ENCODE measurements around the gene SCAF8. TPM values are rescaled to one million over a fixed set of nuclear protein-coding genes. Genes with fewer than 3 reads are reported as not detected.

The SCAF8 gene
- total and polyA plus RNA-seq, 9 of the 15 experiments (the other 6 are each of a cell fraction or from before 2014, with no cell fraction given) = 10.5 to 46.6 (median 23.2) TPM

- Histone ChIP-seq H2AFZ (ENCODE audit: low read depth, low read length) (no peak overlapping the region), H3K4me2 (ENCODE audit: insufficient read depth, low read length) (no peak overlapping the region), H4K20me1 (replicated peaks; ENCODE audit: control insufficient read depth, insufficient read depth, low read length) (no peaks in the 10 kb centered on the region), H3K27ac (ENCODE audit: extremely low read depth, low read depth, low read length) (no peak overlapping the region), H3K9ac (ENCODE audit: insufficient read depth in 1 of 2, low read depth in 2 of 2, low read length in 2 of 2) (no peak overlapping the region), H3K9me3 (replicated peaks; ENCODE audit: control insufficient read depth, insufficient read depth, low read depth, low read length) (no peaks in the 10 kb centered on the region), H3K4me3 (no peak overlapping the region), H3K27me3 (ENCODE audit: control insufficient read depth in 2 of 2, insufficient read depth in 2 of 2, low read length in 2 of 2) (no peaks in the 10 kb centered on the region), H3K4me1 (replicated peaks in 1 of 2; ENCODE audit: control insufficient read depth in 2 of 2, insufficient read depth in 2 of 2, low read length in 2 of 2) (no peaks in the 10 kb centered on the region), H3K79me2 (ENCODE audit: control insufficient read depth, insufficient read depth, low read length) (no peaks in the 10 kb centered on the region), H3K36me3 (ENCODE audit: control insufficient read depth, insufficient read depth, low read length) (0 out of 3 replicates have a peak, but pooled peaks cover 3% of the 10 kb centered on the region), H3K9me1 (ENCODE audit: control insufficient read depth, insufficient read depth, low read length) (no peaks in the 10 kb centered on the region)
- ATAC-seq (no peak), DNase-seq (ENCODE audit: extremely low read depth in 1 of 4, low spot score in 3 of 4) (no peak), FAIRE-seq (no peak)
- POLR2A ChIA-PET = interaction anchor here (0.7 kb wide), 1 partner anchor 10 kb away, joined by 3 read pairs; no protein-coding TSS in a partner anchor
- 100% methylated on average over 1 of the region's 1 CpG for WGBS (ENCODE audit: insufficient coverage, low coverage, missing lambda C conversion rate)
- TF ChIP-seq EZH2 (IDR thresholded peaks at IDR 0.05; ENCODE audit: borderline replicate concordance, low read depth, low read length) (no peak), ZNF395 (CRISPR knock-in tag; IDR thresholded peaks at IDR 0.05) (no peak), BMI1 (IDR thresholded peaks at IDR 0.05; ENCODE audit: low read length) (no peak), E2F6 (IDR thresholded peaks at IDR 0.05; ENCODE audit: borderline replicate concordance in 1 of 2, extremely low read depth in 1 of 2, insufficient read depth in 1 of 2, insufficient read length in 1 of 2, low read depth in 1 of 2, low read length in 1 of 2, poor library complexity in 1 of 2, severe bottlenecking in 1 of 2) (no peak), HNRNPL (IDR thresholded peaks at IDR 0.05; ENCODE audit: low read depth, low read length) (no peak), EHMT2 (IDR thresholded peaks at IDR 0.05) (no peak), MYBL2 (IDR thresholded peaks at IDR 0.05; ENCODE audit: low read depth) (no peak), MYBL2 (CRISPR knock-in tag; IDR thresholded peaks at IDR 0.05; ENCODE audit: borderline replicate concordance) (no peak), ZNF197 (CRISPR knock-in tag; IDR thresholded peaks at IDR 0.05; ENCODE audit: low read depth) (no peak), PRDM10 (IDR thresholded peaks at IDR 0.05; ENCODE audit: partially characterized antibody) (no peak), CEBPB (tag; IDR thresholded peaks at IDR 0.05) (no peak), EP300 (IDR thresholded peaks at IDR 0.05; ENCODE audit: low read length) (no peak), ZKSCAN8 (CRISPR knock-in tag; IDR thresholded peaks at IDR 0.05) (no peak), NCOR1 (IDR thresholded peaks at IDR 0.05) (no peak), TCF3 (CRISPR knock-in tag; IDR thresholded peaks at IDR 0.05) (no peak)
- intact Hi-C loops (cut with micrococcal nuclease) (no loop called here), in situ Hi-C loops (cut with MboI) (no loop called here)
- no TSS peak for BruUV-seq (replicated peaks)
- CTCF ChIA-PET (ENCODE audit: low intra/inter-chr PET ratio) = no interaction called here
Measured at GRCh38 chr6:154861825-154862224, 128.6 kb downstream of the SCAF8 start.

Data from K562 (cell line).